HG03097 (cell line): ENCODE results near the gene ABI3BP.

Source experiments
- ATAC-seq: cut with Tn5 transposase; IDR thresholded peaks from one replicate; pipeline ENCODE4 v1.9.1; 2021; ENCODE audit not compliant: unreplicated experiment, low FRiP score

The ABI3BP gene

DNA sequence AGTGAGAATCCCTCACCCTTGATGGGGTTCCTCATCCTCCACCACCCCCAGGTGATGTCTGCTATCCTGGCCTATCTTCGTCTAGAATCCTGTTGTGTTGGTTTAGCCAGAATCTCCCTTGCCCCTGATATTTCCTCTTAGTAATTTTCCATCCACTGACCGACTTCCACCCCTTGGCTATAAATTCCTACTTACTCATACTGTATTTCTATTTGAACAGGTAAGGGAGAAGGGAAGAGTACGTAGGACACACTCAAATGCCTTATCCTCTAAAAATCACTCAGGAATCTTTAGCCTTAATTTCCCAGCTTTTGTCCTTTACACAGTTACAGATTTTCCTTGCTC, 284.6 kb downstream of the ABI3BP start:
- ATAC-seq: no peak

DNA sequence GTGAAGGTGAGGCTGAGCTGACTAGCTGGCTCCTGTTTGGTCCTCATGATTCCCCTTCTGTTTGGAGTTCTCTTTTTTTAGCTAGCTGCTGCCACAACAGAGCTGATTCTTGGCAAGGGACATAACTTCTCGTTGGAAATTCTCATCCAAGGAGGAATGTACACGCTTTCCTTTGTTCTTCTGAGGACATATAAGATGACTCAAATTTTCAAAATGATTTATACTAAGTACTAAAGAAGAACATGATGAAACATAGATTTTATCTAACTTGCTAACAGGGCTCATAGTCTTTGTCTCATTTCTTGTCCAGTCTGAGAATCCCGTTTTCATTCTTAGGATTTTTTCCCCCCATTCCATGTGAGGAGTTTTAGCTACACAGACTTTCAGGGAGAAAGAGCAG, 286.9 kb downstream of the ABI3BP start:
- ATAC-seq: no peak

DNA sequence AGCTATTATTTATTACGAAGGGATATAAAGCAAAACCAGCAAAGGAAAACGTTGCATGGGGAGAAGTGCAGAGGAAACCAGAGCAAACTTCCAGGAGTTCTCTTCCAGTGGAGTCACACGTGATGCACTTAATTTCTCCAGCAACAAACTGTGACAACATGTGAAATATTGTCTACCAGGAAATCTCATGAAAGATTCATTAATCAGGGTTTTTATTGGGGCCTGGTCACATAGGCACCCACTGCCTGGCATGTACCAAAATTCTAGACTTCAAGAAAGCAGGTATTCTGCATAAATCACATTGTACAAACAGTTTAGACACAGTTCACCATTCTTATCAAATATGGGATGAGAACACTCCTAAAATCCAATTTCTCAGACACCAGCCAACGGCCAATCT, 289.4 kb downstream of the ABI3BP start:
- ATAC-seq: no peak

DNA sequence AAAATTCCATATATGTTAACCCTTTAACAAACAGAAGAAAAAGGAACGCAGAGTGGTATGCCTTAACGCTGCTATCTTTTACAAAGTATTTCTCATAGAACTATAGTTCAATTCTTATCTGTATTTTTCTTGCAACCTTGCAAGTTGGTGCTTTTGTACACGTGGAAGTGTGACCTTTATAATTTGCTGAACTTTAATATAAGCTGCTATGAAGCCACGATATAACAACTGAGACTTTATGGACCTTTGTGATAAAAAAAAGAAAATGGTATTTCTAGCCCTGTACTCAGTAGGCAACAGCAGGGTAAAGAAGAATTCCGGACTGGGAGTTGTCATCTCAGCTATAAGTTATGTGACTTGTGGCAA, 290.3 kb downstream of the ABI3BP start:
- no peak for ATAC-seq

DNA sequence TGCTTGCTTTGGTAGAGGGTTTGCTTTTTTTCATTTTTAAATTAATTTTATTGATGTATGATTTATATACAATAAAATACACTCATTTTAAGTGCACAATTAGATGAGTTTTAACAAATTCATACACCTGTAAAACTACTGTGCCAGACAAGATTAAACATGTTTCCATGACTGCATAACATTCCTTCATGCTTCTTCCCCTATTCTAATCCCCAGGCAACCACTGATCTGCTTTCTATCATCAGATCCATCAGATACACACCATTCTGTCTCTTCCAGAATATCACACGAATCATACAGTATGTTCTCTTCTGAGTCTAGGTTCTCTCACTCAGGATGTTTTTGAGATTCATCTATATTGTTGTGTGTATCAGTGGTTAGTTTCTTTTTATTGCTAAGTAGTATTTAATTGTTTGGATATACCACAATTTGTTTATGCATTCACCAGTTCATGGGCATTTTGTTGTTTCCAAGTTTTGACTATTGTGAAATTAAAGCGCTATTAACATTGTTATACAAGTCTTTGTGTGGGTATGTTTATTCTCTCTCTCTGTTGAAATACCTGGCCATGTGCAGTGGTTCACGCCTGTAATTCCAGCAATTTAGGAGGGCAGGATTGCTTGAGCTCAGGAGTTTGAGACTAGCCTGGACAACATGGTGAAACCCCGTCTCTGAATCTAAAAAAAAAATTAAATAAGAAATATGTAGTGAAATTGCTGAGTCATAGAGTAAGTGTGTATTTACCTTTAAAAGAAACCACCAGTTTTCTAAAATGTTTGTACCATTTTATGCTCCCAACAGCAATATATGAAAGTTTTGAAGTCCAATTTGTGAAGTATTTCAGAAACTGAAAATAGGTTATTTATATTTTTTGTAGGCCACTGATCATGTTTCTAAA, 290.9 kb downstream of the ABI3BP start:
- no peak for ATAC-seq

DNA sequence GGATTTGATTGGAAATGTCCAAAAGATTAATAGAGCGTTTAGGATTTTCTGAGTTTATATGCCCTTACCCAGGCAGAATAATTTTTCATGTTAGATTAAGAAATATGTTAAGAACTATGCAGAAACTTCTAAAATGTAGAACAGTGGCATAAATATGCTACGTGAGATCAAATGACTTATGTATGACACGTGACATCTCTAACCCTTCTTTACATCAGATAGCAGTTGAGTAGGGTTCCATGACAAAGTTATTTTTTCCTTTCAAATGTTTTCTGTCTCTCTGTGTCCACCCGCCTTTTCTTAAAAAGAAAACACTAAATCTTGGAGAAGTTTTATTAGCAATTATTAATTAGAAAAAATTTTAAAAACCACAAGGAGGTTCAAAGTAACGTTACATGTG, 292.5 kb downstream of the ABI3BP start:
- ATAC-seq: no peak
